Measurements from ENCODE around the gene DCLK2.
"Not testable (repeated sequence)": the region's sequence is repeated elsewhere in the genome, so short reads cannot be mapped to it uniquely, and the experiment has no call there.

DCLK2 gene

GRCh38 chr4:150176547-150176946, 98.3 kb downstream of the DCLK2 start:
- peaks cover 5% of the 10 kb centered on the region for H3K4me1 Mint-ChIP-seq
- no peak overlapping the region for H3K4me3 Mint-ChIP-seq
- ATAC-seq = no peak
- no peaks in the 10 kb centered on the region for H3K27me3 Mint-ChIP-seq
- H3K27ac Mint-ChIP-seq = no peak overlapping the region
- H3K9me3 Mint-ChIP-seq = no peaks in the 10 kb centered on the region
- no peaks in the 10 kb centered on the region for H3K36me3 Mint-ChIP-seq

GRCh38 chr4:150178161-150178560, 99.9 kb downstream of the DCLK2 start:
- no peaks in the 10 kb centered on the region for H3K9me3 Mint-ChIP-seq
- H3K27me3 Mint-ChIP-seq = peaks cover 8% of the 10 kb centered on the region
- ATAC-seq = no peak
- no peaks in the 10 kb centered on the region for H3K36me3 Mint-ChIP-seq
- H3K4me3 Mint-ChIP-seq = no peak overlapping the region
- peaks cover 5% of the 10 kb centered on the region for H3K4me1 Mint-ChIP-seq
- H3K27ac Mint-ChIP-seq = no peak overlapping the region

GRCh38 chr4:150181536-150181935, 103.3 kb downstream of the DCLK2 start:
- H3K9me3 Mint-ChIP-seq = no peaks in the 10 kb centered on the region
- no peak overlapping the region for H3K27ac Mint-ChIP-seq
- H3K27me3 Mint-ChIP-seq = peaks cover 17% of the 10 kb centered on the region
- no peak for ATAC-seq
- no peaks in the 10 kb centered on the region for H3K36me3 Mint-ChIP-seq
- H3K4me1 Mint-ChIP-seq = peaks cover 5% of the 10 kb centered on the region
- no peak overlapping the region for H3K4me3 Mint-ChIP-seq

GRCh38 chr4:150182794-150183193, 104.5 kb downstream of the DCLK2 start:
- Mint-ChIP-seq H3K4me1 (peaks cover under 1% of the 10 kb centered on the region), H3K9me3 (no peaks in the 10 kb centered on the region), H3K27me3 (peaks cover 17% of the 10 kb centered on the region), H3K4me3 (no peak overlapping the region), H3K27ac (no peak overlapping the region), H3K36me3 (no peaks in the 10 kb centered on the region)
- ATAC-seq = no peak

GRCh38 chr4:150185033-150185432, 106.8 kb downstream of the DCLK2 start:
- H3K27ac Mint-ChIP-seq, ATAC-seq, H3K4me1 Mint-ChIP-seq, H3K4me3 Mint-ChIP-seq, H3K9me3 Mint-ChIP-seq, H3K36me3 Mint-ChIP-seq: not testable (repeated sequence)
- peaks cover 17% of the 10 kb centered on the region for H3K27me3 Mint-ChIP-seq

GRCh38 chr4:150192986-150193385, 114.7 kb downstream of the DCLK2 start:
- Mint-ChIP-seq H3K27me3 (no peaks in the 10 kb centered on the region), H3K36me3 (no peaks in the 10 kb centered on the region), H3K27ac (no peak overlapping the region), H3K4me1 (peaks cover 10% of the 10 kb centered on the region), H3K4me3 (no peak overlapping the region), H3K9me3 (no peaks in the 10 kb centered on the region)
- no peak for ATAC-seq

- not testable (repeated sequence) for H3K27me3 Mint-ChIP-seq, H3K9me3 Mint-ChIP-seq
Observed at GRCh38 chr4:150197256-150197655, 119.0 kb downstream of the DCLK2 start.

GRCh38 chr4:150199056-150199455, 120.8 kb downstream of the DCLK2 start:
- no peak overlapping the region for H3K27ac Mint-ChIP-seq
- H3K4me1 Mint-ChIP-seq = no peaks in the 10 kb centered on the region
- no peak overlapping the region for H3K4me3 Mint-ChIP-seq
- ATAC-seq = no peak
- H3K36me3 Mint-ChIP-seq = no peaks in the 10 kb centered on the region
- no peaks in the 10 kb centered on the region for H3K9me3 Mint-ChIP-seq
- H3K27me3 Mint-ChIP-seq = no peaks in the 10 kb centered on the region

More at GRCh38 chr4:150197256-150197655, 119.0 kb downstream of the DCLK2 start:
- H3K4me3 Mint-ChIP-seq, H3K4me1 Mint-ChIP-seq, H3K36me3 Mint-ChIP-seq, H3K27ac Mint-ChIP-seq, ATAC-seq: not testable (repeated sequence)

- Mint-ChIP-seq H3K27me3 (no peaks in the 10 kb centered on the region), H3K4me1 (no peaks in the 10 kb centered on the region), H3K36me3 (no peaks in the 10 kb centered on the region), H3K4me3 (no peak overlapping the region), H3K9me3 (no peaks in the 10 kb centered on the region), H3K27ac (no peak overlapping the region)
- ATAC-seq = no peak
Observed at GRCh38 chr4:150205016-150205415, 126.8 kb downstream of the DCLK2 start.

- Mint-ChIP-seq H3K4me1 (no peaks in the 10 kb centered on the region), H3K27me3 (peaks cover 12% of the 10 kb centered on the region), H3K27ac (no peak overlapping the region), H3K36me3 (no peaks in the 10 kb centered on the region), H3K4me3 (no peak overlapping the region), H3K9me3 (no peaks in the 10 kb centered on the region)
- ATAC-seq = no peak
Observed at GRCh38 chr4:150206265-150206664, 128.0 kb downstream of the DCLK2 start.

- Mint-ChIP-seq H3K36me3 (no peaks in the 10 kb centered on the region), H3K27ac (no peak overlapping the region), H3K9me3 (no peaks in the 10 kb centered on the region), H3K4me3 (no peak overlapping the region), H3K27me3 (peaks cover 16% of the 10 kb centered on the region), H3K4me1 (no peaks in the 10 kb centered on the region)
- ATAC-seq = no peak
Observed at GRCh38 chr4:150206954-150207353, 128.7 kb downstream of the DCLK2 start.

GRCh38 chr4:150207871-150208270, 129.6 kb downstream of the DCLK2 start:
- ATAC-seq = no peak
- Mint-ChIP-seq H3K27ac (no peak overlapping the region), H3K27me3 (peaks cover 16% of the 10 kb centered on the region), H3K4me1 (no peaks in the 10 kb centered on the region), H3K4me3 (no peak overlapping the region), H3K9me3 (no peaks in the 10 kb centered on the region), H3K36me3 (no peaks in the 10 kb centered on the region)

GRCh38 chr4:150209140-150209829, 131.0 kb downstream of the DCLK2 start:
- ATAC-seq = peak; percentile 50
- H3K9me3 Mint-ChIP-seq = no peaks in the 10 kb centered on the region
- peaks cover 16% of the 10 kb centered on the region for H3K27me3 Mint-ChIP-seq
- no peak overlapping the region for H3K4me3 Mint-ChIP-seq
- H3K4me1 Mint-ChIP-seq = no peaks in the 10 kb centered on the region
- H3K27ac Mint-ChIP-seq = no peak overlapping the region
- H3K36me3 Mint-ChIP-seq = no peaks in the 10 kb centered on the region

GRCh38 chr4:150211016-150211415, 132.8 kb downstream of the DCLK2 start:
- Mint-ChIP-seq H3K27me3 (peaks cover 16% of the 10 kb centered on the region), H3K27ac (no peak overlapping the region), H3K9me3 (no peaks in the 10 kb centered on the region), H3K4me3 (no peak overlapping the region), H3K4me1 (no peaks in the 10 kb centered on the region), H3K36me3 (no peaks in the 10 kb centered on the region)
- ATAC-seq = no peak

GRCh38 chr4:150211799-150212445, 133.7 kb downstream of the DCLK2 start:
- Mint-ChIP-seq H3K27ac (no peak overlapping the region), H3K9me3 (no peaks in the 10 kb centered on the region)

GRCh38 chr4:150212485-150212884, 134.2 kb downstream of the DCLK2 start:
- no peak overlapping the region for H3K27ac Mint-ChIP-seq
- no peak overlapping the region for H3K4me3 Mint-ChIP-seq
- H3K27me3 Mint-ChIP-seq = peaks cover 16% of the 10 kb centered on the region
- H3K36me3 Mint-ChIP-seq = no peaks in the 10 kb centered on the region
- ATAC-seq = no peak
- H3K4me1 Mint-ChIP-seq = no peaks in the 10 kb centered on the region
- no peaks in the 10 kb centered on the region for H3K9me3 Mint-ChIP-seq

More at GRCh38 chr4:150211799-150212445, 133.7 kb downstream of the DCLK2 start:
- ATAC-seq = no peak
- no peaks in the 10 kb centered on the region for H3K4me1 Mint-ChIP-seq
- H3K36me3 Mint-ChIP-seq = no peaks in the 10 kb centered on the region
- no peak overlapping the region for H3K4me3 Mint-ChIP-seq
- H3K27me3 Mint-ChIP-seq = peaks cover 16% of the 10 kb centered on the region

Measured in stimulated activated memory B cell treated with anti-CD40 and anti-IgM and Interleukin-4, amounts not matched to agents 10 μg/mL and 1 μg/mL and 100 μg/mL, for 72 hours (primary cell).